ENCODE data around the gene SYNE1. TPM values are rescaled to one million over a fixed set of nuclear protein-coding genes. Genes with fewer than 3 reads are reported as not detected.

The SYNE1 gene
- total RNA-seq, 4 donors from 2014 or later, result 111 to 156 (median 124) TPM

DNA sequence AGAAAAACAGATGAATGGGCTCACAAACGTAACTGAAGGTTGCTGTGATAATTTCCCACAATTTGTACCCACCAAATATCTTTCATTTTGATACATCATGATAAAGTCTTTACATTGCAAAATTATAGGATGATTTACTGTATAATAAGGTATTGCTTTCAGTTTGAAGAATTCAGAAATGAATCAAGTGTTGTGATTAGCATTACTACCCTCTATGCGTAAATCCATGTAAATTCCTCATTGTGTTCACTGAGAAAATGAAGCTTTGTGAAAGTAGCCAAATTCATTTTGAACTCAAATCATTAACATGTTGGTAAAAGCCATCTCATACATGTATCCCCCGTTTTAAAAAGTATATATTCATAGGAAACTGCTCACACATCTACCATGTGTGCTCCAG, 450.3 kb downstream of the SYNE1 start:
- H3K4me3 ChIP-seq (ENCODE audit: low read depth, poor library complexity, severe bottlenecking), result no peak overlapping the region
- intact Hi-C loops (cut with DNase I; ENCODE audit: low total_unique reads), result no loop called here
- no peak for TF ChIP-seq POLR2A (IDR thresholded peaks at IDR 0.05)
- TF ChIP-seq, protein P1, sequence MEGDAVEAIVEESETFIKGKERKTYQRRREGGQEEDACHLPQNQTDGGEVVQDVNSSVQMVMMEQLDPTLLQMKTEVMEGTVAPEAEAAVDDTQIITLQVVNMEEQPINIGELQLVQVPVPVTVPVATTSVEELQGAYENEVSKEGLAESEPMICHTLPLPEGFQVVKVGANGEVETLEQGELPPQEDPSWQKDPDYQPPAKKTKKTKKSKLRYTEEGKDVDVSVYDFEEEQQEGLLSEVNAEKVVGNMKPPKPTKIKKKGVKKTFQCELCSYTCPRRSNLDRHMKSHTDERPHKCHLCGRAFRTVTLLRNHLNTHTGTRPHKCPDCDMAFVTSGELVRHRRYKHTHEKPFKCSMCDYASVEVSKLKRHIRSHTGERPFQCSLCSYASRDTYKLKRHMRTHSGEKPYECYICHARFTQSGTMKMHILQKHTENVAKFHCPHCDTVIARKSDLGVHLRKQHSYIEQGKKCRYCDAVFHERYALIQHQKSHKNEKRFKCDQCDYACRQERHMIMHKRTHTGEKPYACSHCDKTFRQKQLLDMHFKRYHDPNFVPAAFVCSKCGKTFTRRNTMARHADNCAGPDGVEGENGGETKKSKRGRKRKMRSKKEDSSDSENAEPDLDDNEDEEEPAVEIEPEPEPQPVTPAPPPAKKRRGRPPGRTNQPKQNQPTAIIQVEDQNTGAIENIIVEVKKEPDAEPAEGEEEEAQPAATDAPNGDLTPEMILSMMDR (IDR thresholded peaks at IDR 0.05), result no peak
- DNase-seq (ENCODE audit: low spot score in 2 of 2), result no peak
- 88 to 92% methylated on average over 3 of the region's 3 CpGs for WGBS, 2 donors

- DNase-seq (ENCODE audit: low spot score in 2 of 2), result no peak
- intact Hi-C loops (cut with DNase I; ENCODE audit: low total_unique reads), result no loop called here
- 69 to 76% methylated on average over 6 of the region's 6 CpGs for WGBS, 2 donors
- TF ChIP-seq, protein P1 (IDR thresholded peaks at IDR 0.05), result no peak
- TF ChIP-seq POLR2A (IDR thresholded peaks at IDR 0.05), result no peak
- no peak overlapping the region for H3K4me3 ChIP-seq (ENCODE audit: low read depth, poor library complexity, severe bottlenecking)
These were observed 452.1 kb downstream of the SYNE1 start for GRCh38 chr6:152184917-152185574.

DNA sequence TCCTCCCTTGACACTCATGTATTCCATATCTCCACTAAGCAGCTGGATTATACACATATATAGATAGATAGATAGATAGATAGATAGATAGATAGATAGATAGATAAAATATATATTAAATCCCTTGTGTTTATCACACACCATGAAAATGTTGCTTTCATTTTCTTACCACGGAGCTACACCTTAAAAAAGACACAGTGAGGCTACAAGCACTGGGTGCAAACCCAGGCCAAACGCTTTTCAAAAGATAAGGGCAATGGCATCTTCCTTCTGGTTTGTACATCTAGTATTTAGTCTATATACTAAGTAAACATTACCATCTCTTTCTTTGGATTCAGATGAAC, 452.6 kb downstream of the SYNE1 start:
- intact Hi-C loops (cut with DNase I; ENCODE audit: low total_unique reads), result no loop called here
- 84 to 90% methylated on average over 2 of the region's 2 CpGs for WGBS, 2 donors
- no peak for DNase-seq (ENCODE audit: low spot score in 2 of 2)
- TF ChIP-seq, protein P1 (IDR thresholded peaks at IDR 0.05), result no peak
- TF ChIP-seq POLR2A (IDR thresholded peaks at IDR 0.05), result no peak
- H3K4me3 ChIP-seq (ENCODE audit: low read depth, poor library complexity, severe bottlenecking), result no peak overlapping the region

DNA sequence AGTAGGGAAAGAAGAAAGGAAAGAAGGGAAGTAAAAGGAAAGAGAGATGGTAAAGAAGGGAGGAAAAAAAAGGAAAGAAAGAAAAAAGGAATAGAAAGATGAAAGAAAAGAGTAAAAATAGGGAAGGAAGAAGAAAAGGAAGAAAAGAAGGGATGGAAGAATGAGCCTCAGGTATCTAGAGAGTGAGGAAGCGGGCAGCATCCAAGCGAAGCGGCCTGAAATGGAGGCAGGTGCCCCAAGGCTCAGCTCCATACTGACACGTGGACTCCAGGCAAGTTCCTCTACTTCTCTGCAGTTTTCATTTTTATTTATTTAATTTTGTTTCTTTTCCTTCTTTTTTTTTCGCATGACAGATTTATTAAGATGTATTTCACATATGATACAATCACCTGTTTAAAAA, 456.6 kb downstream of the SYNE1 start:
- intact Hi-C loops (cut with DNase I; ENCODE audit: low total_unique reads), result no loop called here
- no peak for DNase-seq (ENCODE audit: low spot score in 2 of 2)
- no peak overlapping the region for H3K4me3 ChIP-seq (ENCODE audit: low read depth, poor library complexity, severe bottlenecking)
- 95 to 97% methylated on average over 5 of the region's 5 CpGs for WGBS, 2 donors
- TF ChIP-seq, protein P1 (IDR thresholded peaks at IDR 0.05), result no peak
- TF ChIP-seq POLR2A (IDR thresholded peaks at IDR 0.05), result no peak

- 78 to 85% methylated on average over 4 of the region's 4 CpGs for WGBS, 2 donors
- no peak overlapping the region for H3K4me3 ChIP-seq (ENCODE audit: low read depth, poor library complexity, severe bottlenecking)
- TF ChIP-seq, protein P1 (IDR thresholded peaks at IDR 0.05), result no peak
- TF ChIP-seq POLR2A (IDR thresholded peaks at IDR 0.05), result no peak
- intact Hi-C loops (cut with DNase I; ENCODE audit: low total_unique reads), result no loop called here
- no peak for DNase-seq (ENCODE audit: low spot score in 2 of 2)
These were observed 460.9 kb downstream of the SYNE1 start for GRCh38 chr6:152176268-152176667.

DNA sequence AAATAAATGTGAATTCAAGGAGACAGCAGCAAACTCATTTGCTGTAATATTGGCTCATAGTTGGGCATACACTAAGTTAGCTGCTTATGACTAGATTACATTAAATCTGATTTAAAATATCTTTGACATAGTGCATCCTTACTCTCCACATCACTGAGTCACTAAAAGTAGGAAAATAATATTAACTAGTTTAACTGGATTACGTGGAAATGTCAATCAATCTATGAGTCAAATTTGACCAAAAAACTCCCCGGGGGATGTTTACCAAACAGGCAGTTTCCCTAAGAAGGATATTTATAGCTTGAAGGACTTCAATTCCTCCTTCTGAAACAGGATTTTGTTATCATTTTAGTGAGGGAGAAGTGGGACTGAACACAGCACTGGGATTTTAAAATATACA, 463.2 kb downstream of the SYNE1 start:
- TF ChIP-seq, protein P1 (IDR thresholded peaks at IDR 0.05), result no peak
- no peak for TF ChIP-seq POLR2A (IDR thresholded peaks at IDR 0.05)
- intact Hi-C loops (cut with DNase I; ENCODE audit: low total_unique reads), result no loop called here
- H3K4me3 ChIP-seq (ENCODE audit: low read depth, poor library complexity, severe bottlenecking), result no peak overlapping the region
- 66 to 81% methylated on average over 2 of the region's 2 CpGs for WGBS, 2 donors
- DNase-seq (ENCODE audit: low spot score in 2 of 2), result no peak
